Brain microvascular endothelial cell (primary cell): Measurements from ENCODE around the gene GRIN2D.

Experiments used
- DNase-seq: peaks from one replicate; pipeline ENCODE4 v3.0.0-alpha.2; 2020
- H3K27ac ChIP-seq: fragments of 250-450 bp; sonication (Bioruptor Pico); 2 replicates; pipeline ENCODE4 v1.5.1; 2020; ENCODE audit warnings: mild to moderate bottlenecking, moderate library complexity
- H3K27me3 ChIP-seq: fragments of 250-450 bp; sonication (Bioruptor Pico); replicated peaks from 2 replicates; pipeline ENCODE4 v1.5.1; 2020; ENCODE audit warnings: mild to moderate bottlenecking
- H3K36me3 ChIP-seq: fragments of 250-450 bp; sonication (Bioruptor Pico); replicated peaks from 2 replicates; pipeline ENCODE4 v1.5.1; 2020; ENCODE audit warnings: mild to moderate bottlenecking
- H3K4me3 ChIP-seq: 2 replicates; pipeline ENCODE4 v1.5.1; 2011; ENCODE audit warnings: low read depth, mild to moderate bottlenecking, control low read depth, low read length, moderate library complexity
- in situ Hi-C: cut with HindIII; loops from 2 replicates; pipeline ENCODE4 v1.10.0; 2017; ENCODE audit warnings: low sequenced_read_pairs, low pct_ligation_motif_present
- TF ChIP-seq, protein P1 (sequence below): IDR thresholded peaks from 2 replicates; pipeline ENCODE4 v1.5.1; 2011; ENCODE audit warnings: low read depth, mild to moderate bottlenecking, moderate library complexity, low read length, control low read depth, inconsistent platforms; ENCODE audit errors: missing control alignments

The GRIN2D gene

GRCh38 chr19:48421548-48421947 lies 28.1 kb downstream of the GRIN2D start:
- no peaks in the 10 kb centered on the region for H3K27me3 ChIP-seq
- H3K4me3 ChIP-seq = no peak overlapping the region
- no peak overlapping the region for H3K27ac ChIP-seq
- no peaks in the 10 kb centered on the region for H3K36me3 ChIP-seq
- TF ChIP-seq, protein P1, sequence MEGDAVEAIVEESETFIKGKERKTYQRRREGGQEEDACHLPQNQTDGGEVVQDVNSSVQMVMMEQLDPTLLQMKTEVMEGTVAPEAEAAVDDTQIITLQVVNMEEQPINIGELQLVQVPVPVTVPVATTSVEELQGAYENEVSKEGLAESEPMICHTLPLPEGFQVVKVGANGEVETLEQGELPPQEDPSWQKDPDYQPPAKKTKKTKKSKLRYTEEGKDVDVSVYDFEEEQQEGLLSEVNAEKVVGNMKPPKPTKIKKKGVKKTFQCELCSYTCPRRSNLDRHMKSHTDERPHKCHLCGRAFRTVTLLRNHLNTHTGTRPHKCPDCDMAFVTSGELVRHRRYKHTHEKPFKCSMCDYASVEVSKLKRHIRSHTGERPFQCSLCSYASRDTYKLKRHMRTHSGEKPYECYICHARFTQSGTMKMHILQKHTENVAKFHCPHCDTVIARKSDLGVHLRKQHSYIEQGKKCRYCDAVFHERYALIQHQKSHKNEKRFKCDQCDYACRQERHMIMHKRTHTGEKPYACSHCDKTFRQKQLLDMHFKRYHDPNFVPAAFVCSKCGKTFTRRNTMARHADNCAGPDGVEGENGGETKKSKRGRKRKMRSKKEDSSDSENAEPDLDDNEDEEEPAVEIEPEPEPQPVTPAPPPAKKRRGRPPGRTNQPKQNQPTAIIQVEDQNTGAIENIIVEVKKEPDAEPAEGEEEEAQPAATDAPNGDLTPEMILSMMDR = no peak
- in situ Hi-C loops = no loop called here
- DNase-seq = no peak

DNA sequence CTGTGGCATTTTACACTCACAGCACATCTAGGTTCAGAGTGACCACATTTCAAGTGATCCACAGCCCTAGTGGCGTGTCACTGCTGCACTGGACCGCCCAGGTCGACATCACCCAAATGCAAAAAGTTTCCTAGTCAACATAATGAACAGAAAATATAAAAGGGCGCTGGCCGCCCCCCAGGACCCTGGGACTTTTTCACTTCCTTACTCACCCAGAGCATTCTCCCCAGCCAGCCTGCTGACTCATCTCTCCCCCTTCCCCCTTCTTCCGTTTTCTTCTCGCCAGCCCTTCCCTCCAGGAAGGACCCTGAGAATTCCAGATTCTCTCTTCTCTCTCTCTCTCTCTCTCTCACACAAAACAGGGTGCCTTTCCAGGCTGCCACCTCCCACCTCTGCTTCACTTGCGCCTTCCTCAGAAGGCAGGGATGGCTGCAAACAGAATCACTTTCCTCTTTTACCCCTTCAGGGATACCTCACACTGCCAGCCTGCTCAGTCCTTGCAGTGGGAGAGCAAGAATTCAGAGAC lies 31.3 kb downstream of the GRIN2D start:
- in situ Hi-C loops = no loop called here
- peak overlapping the region; percentile 27 for H3K4me3 ChIP-seq
- H3K27ac ChIP-seq = peak overlapping the region; percentile 77
- no peaks in the 10 kb centered on the region for H3K27me3 ChIP-seq
- no peaks in the 10 kb centered on the region for H3K36me3 ChIP-seq
- TF ChIP-seq, protein P1 = no peak
- DNase-seq = peak; percentile 66

- TF ChIP-seq, protein P1 = no peak
- Histone ChIP-seq H3K27ac (no peak overlapping the region), H3K36me3 (no peaks in the 10 kb centered on the region), H3K4me3 (no peak overlapping the region), H3K27me3 (no peaks in the 10 kb centered on the region)
- in situ Hi-C loops = no loop called here
- DNase-seq = no peak
These were observed 35.2 kb downstream of the GRIN2D start for GRCh38 chr19:48428670-48429069.

GRCh38 chr19:48433337-48433736 lies 39.9 kb downstream of the GRIN2D start:
- in situ Hi-C loops = no loop called here
- no peaks in the 10 kb centered on the region for H3K36me3 ChIP-seq
- no peak overlapping the region for H3K27ac ChIP-seq
- H3K27me3 ChIP-seq = no peaks in the 10 kb centered on the region
- H3K4me3 ChIP-seq = no peak overlapping the region
- no peak for DNase-seq
- TF ChIP-seq, protein P1 = no peak

DNA sequence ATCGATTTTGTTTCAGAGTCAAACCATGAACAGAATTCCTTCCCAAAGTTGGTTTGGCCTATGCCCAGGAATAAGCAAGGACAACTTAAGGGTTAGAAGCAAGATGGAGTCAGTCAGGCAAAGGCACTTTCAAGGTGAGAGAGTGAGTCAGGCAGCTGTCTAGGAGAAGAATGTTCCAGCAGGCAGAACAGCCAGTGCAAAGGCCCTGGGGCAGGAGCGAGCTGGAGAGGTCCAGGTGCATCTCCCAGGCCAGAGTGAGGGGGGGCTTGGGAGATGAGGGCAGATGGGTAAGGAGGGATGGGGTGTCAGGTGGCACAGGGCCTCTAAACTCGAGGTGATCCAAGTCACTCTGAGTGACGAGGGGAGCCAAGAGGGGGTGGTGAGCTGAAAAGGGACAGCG lies 43.1 kb downstream of the GRIN2D start:
- Histone ChIP-seq H3K4me3 (no peak overlapping the region), H3K27ac (no peak overlapping the region), H3K27me3 (no peaks in the 10 kb centered on the region), H3K36me3 (no peaks in the 10 kb centered on the region)
- TF ChIP-seq, protein P1 = no peak
- in situ Hi-C loops = no loop called here
- DNase-seq = no peak

- TF ChIP-seq, protein P1 = no peak
- H3K36me3 ChIP-seq = no peaks in the 10 kb centered on the region
- H3K27ac ChIP-seq = no peak overlapping the region
- in situ Hi-C loops = no loop called here
- H3K27me3 ChIP-seq = peaks cover 17% of the 10 kb centered on the region
- no peak for DNase-seq
- H3K4me3 ChIP-seq = no peak overlapping the region
These were observed 48.0 kb downstream of the GRIN2D start for GRCh38 chr19:48441360-48442050.
